GM21367 (cell line): ENCODE results near the gene PEAK1.

ENCODE experiments used
- ATAC-seq: cut with Tn5 transposase; IDR thresholded peaks from one replicate; pipeline ENCODE4 v1.9.1; 2021; ENCODE audit not compliant: unreplicated experiment

Gene PEAK1

GRCh38 chr15:77068633-77069032 lies 351.3 kb downstream of the PEAK1 start:
- ATAC-seq = no peak

- ATAC-seq = no peak
These were observed 352.1 kb downstream of the PEAK1 start for GRCh38 chr15:77067691-77068367.

GRCh38 chr15:77066971-77067690 lies 352.8 kb downstream of the PEAK1 start:
- no peak for ATAC-seq

GRCh38 chr15:77064539-77065308 lies 355.2 kb downstream of the PEAK1 start:
- no peak for ATAC-seq

- no peak for ATAC-seq
These were observed 355.8 kb downstream of the PEAK1 start for GRCh38 chr15:77064063-77064462.

- ATAC-seq = no peak
These were observed 356.7 kb downstream of the PEAK1 start for GRCh38 chr15:77063249-77063648.

- no peak for ATAC-seq
These were observed 359.4 kb downstream of the PEAK1 start for GRCh38 chr15:77060546-77060945.

- ATAC-seq = no peak
These were observed 360.0 kb downstream of the PEAK1 start for GRCh38 chr15:77059786-77060361.

- no peak for ATAC-seq
These were observed 361.4 kb downstream of the PEAK1 start for GRCh38 chr15:77058468-77058867.

- no peak for ATAC-seq
These were observed 362.2 kb downstream of the PEAK1 start for GRCh38 chr15:77057685-77058084.

- no peak for ATAC-seq
These were observed 362.8 kb downstream of the PEAK1 start for GRCh38 chr15:77057072-77057471.

- ATAC-seq = no peak
These were observed 366.2 kb downstream of the PEAK1 start for GRCh38 chr15:77053709-77054108.

GRCh38 chr15:77052556-77052955 lies 367.3 kb downstream of the PEAK1 start:
- no peak for ATAC-seq
